ENCODE results near the gene TPRN. TPM values are rescaled to one million over a fixed set of nuclear protein-coding genes. Genes with fewer than 3 reads are reported as not detected.

The TPRN gene
- total and polyA plus RNA-seq, 9 of the 15 experiments (the other 6 are each of a cell fraction or from before 2014, with no cell fraction given), result 0.31 to 31.9 (median 4.4) TPM

GRCh38 chr9:137243626-137244485 is 43.3 kb upstream of the TPRN start (continued):
- TF ChIP-seq RREB1 (CRISPR knock-in tag; IDR thresholded peaks at IDR 0.05) (no peak), BRF2 (IDR thresholded peaks at IDR 0.05; ENCODE audit: borderline replicate concordance, insufficient read depth, insufficient read length) (no peak), AFF1 (IDR thresholded peaks at IDR 0.05; ENCODE audit: low read depth in 1 of 2, partially characterized antibody in 2 of 2) (no peak), ZBTB7A (IDR thresholded peaks at IDR 0.05; ENCODE audit: borderline replicate concordance, control insufficient read depth, low read depth, low read length) (no peak; the same call in 1 of the 2 replicates), TAF9B (IDR thresholded peaks at IDR 0.05; ENCODE audit: partially characterized antibody) (no peak), HNRNPLL (IDR thresholded peaks at IDR 0.05; ENCODE audit: low read depth, low read length, poor library complexity, severe bottlenecking) (no peak), CREB3 (tag; conservative IDR thresholded peaks at IDR 0.05; ENCODE audit: low read depth) (no peak), SETDB1 (IDR thresholded peaks at IDR 0.05; ENCODE audit: low read length) (no peak), MXD1 (CRISPR knock-in tag; IDR thresholded peaks at IDR 0.05; ENCODE audit: borderline replicate concordance, poor library complexity, severe bottlenecking) (no peak), PHB2 (IDR thresholded peaks at IDR 0.05; ENCODE audit: low read depth) (no peak; the same call in 1 of the 2 replicates), ZNF175 (CRISPR knock-in tag; IDR thresholded peaks at IDR 0.05; ENCODE audit: low read depth) (no peak), GATA2 (CRISPR knock-in tag; IDR thresholded peaks at IDR 0.05) (no peak)
